Psoas muscle (tissue), 8 donors: ENCODE measurements around the gene STEAP2. TPM values are rescaled to one million over a fixed set of nuclear protein-coding genes. Genes with fewer than 3 reads are reported as not detected.

Experiments used
- ATAC-seq, 4 donors: fragments of 200-7000 bp; cut with Tn5 transposase; one replicate each; pipeline ENCODE4 v1.9.1; 2020; ENCODE audit warnings: moderate library complexity in 3 of 4, mild to moderate bottlenecking in 2 of 4
- DNase-seq, 2 donors: peaks; one replicate each; pipeline ENCODE4 v3.0.0-alpha.2; 2020
- H3K27ac ChIP-seq: fragments of 200-600 bp; one replicate; pipeline ENCODE4 v1.8.0; 2022
- H3K27me3 ChIP-seq, 3 donors: fragments of 200-600 bp in 1 of 3; one replicate each; pipeline versions ENCODE4 v1.6.1 to v1.8.0; 2013 to 2022; ENCODE audit warnings: low read length in 2 of 3, mild to moderate bottlenecking in 2 of 3, moderate library complexity in 1 of 3; ENCODE audit not compliant: insufficient read depth in 3 of 3
- H3K36me3 ChIP-seq, 2 donors: fragments of 200-600 bp in 1 of 2; one replicate each; pipeline versions ENCODE4 v1.6.1 to v1.8.0; 2013 to 2022; ENCODE audit warnings: low read depth in 1 of 2, mild to moderate bottlenecking in 1 of 2, moderate library complexity in 1 of 2; ENCODE audit not compliant: insufficient read depth in 1 of 2
- H3K4me1 ChIP-seq: fragments of 200-600 bp; one replicate; pipeline ENCODE4 v1.8.0; 2022
- H3K4me3 ChIP-seq: fragments of 200-600 bp; one replicate; pipeline ENCODE4 v1.8.0; 2022; ENCODE audit warnings: mild to moderate bottlenecking
- H3K9me3 ChIP-seq: fragments of 200-600 bp; one replicate; pipeline ENCODE4 v1.8.0; 2022
- CTCF ChIP-seq: fragments of 200-600 bp; IDR thresholded peaks from one replicate; pipeline ENCODE4 v1.8.0; 2022; ENCODE audit warnings: antibody characterized with exemption
- WGBS, 3 donors: extraction: QIAGEN DNeasy Blood & Tissue Kit; methylation state at CpG; one replicate each; pipeline versions ENCODE4 v1.1.6 to v1.1.7; 2013; 5-methylcytosine and 5-hydroxymethylcytosine counted together
- intact Hi-C, 2 donors: fragments of 100-400 bp; cut with DNase I; formaldehyde crosslinking; loops; one replicate each; pipeline versions ENCODE4 v1.11.0 to v1.14.2; 2022
- polyA plus RNA-seq, 3 donors: library from polyadenylated mRNA; stranded (reverse); fragments of 200-250 nt; gene quantifications; one replicate each; pipeline ENCODE4 v1.2.3, GENCODE V29; 2013
- total RNA-seq, 4 donors: library from RNA; stranded (reverse); fragmentation: NEBNext Ultra II Directional in 2 of 4; extraction: Animal tissue kit (Norgen Biotek cat#: 25700) in 2 of 4; gene quantifications; one replicate each; pipeline versions ENCODE4 v1.2.1 to v1.2.4, GENCODE V29; 2021 to 2023
- donor health status: healthy with polysubstance abuse.
- donor health status: DM: no; HTN: no; CAD: no; lungs with moderate emphysema.
- donor health status: Bipolar disorder and iron deficiency.
- donor health status: healthy.
- donor health status: DM: yes; HTN: yes; CAD: no.
- donor health status: DM: no; HTN: no; CAD: no.
- donor health status: DM: no; HTN: no; CAD: no.
- donor health status: DM: yes; HTN: yes; CAD: no.

The STEAP2 gene
- total and polyA plus RNA-seq, 7 donors: 0.32 to 3.7 (median 1.4) TPM

GRCh38 chr7:90167361-90167760 is 44.2 kb upstream of the STEAP2 start:
- no peak for TF ChIP-seq CTCF
- DNase-seq: no peak
- Histone ChIP-seq H3K27me3 (peaks cover under 1 to 3% (median 2%) of the 10 kb centered on the region in 3 donors), H3K4me3 (no peak overlapping the region), H3K27ac (no peak overlapping the region), H3K4me1 (no peaks in the 10 kb centered on the region), H3K36me3 (peaks cover 0 to 10% of the 10 kb centered on the region in 2 donors), H3K9me3 (peaks cover 3% of the 10 kb centered on the region)
- WGBS, 3 donors: 58 to 70% (median 63%) methylated on average over 4 of the region's 4 CpGs
- ATAC-seq: no peak
- intact Hi-C loops: loop anchor here in 1 of 2 donors (10.0 kb wide), 1 partner anchor 97 kb away; no protein-coding TSS in a partner anchor

GRCh38 chr7:90169891-90170290 is 41.6 kb upstream of the STEAP2 start:
- H3K27me3 ChIP-seq: peaks cover 0 to 2% (median 2%) of the 10 kb centered on the region in 3 donors
- ATAC-seq (no peak), DNase-seq (no peak)
- peaks cover 3% of the 10 kb centered on the region for H3K9me3 ChIP-seq
- no peaks in the 10 kb centered on the region for H3K4me1 ChIP-seq
- no peak overlapping the region for H3K27ac ChIP-seq
- H3K4me3 ChIP-seq: no peak overlapping the region
- intact Hi-C loops: loop anchor here in 1 of 2 donors (10.0 kb wide), 1 partner anchor 95 kb away; no protein-coding TSS in a partner anchor
- WGBS, 3 donors: 93 to 97% (median 97%) methylated on average over 1 of the region's 1 CpG
- TF ChIP-seq CTCF: no peak
- H3K36me3 ChIP-seq: no peaks in the 10 kb centered on the region

- no peak for TF ChIP-seq CTCF
- WGBS, 3 donors: 70 to 77% (median 70%) methylated on average over 2 of the region's 2 CpGs
- no peaks in the 10 kb centered on the region for H3K36me3 ChIP-seq
- intact Hi-C loops: no loop called here
- ATAC-seq (no peak), DNase-seq (no peak)
- H3K4me3 ChIP-seq: no peak overlapping the region
- H3K27me3 ChIP-seq: peaks cover 0 to 2% (median 2%) of the 10 kb centered on the region in 3 donors
- H3K4me1 ChIP-seq: no peaks in the 10 kb centered on the region
- H3K9me3 ChIP-seq: peaks cover 3% of the 10 kb centered on the region
- H3K27ac ChIP-seq: no peak overlapping the region
Measured at GRCh38 chr7:90172121-90172520, 39.4 kb upstream of the STEAP2 start.

- WGBS, 3 donors: 87 to 95% (median 90%) methylated on average over 6 of the region's 6 CpGs
Measured at GRCh38 chr7:90172624-90173023, 38.9 kb upstream of the STEAP2 start.

More at GRCh38 chr7:90172624-90173023, 38.9 kb upstream of the STEAP2 start:
- Histone ChIP-seq H3K36me3 (no peaks in the 10 kb centered on the region), H3K27me3 (peaks cover 0 to 2% (median 2%) of the 10 kb centered on the region in 3 donors), H3K4me1 (no peaks in the 10 kb centered on the region), H3K27ac (no peak overlapping the region), H3K4me3 (no peak overlapping the region), H3K9me3 (peaks cover 3% of the 10 kb centered on the region)
- no peak for DNase-seq
- TF ChIP-seq CTCF: no peak
- intact Hi-C loops: no loop called here
- no peak for ATAC-seq
